Mesendoderm (in vitro differentiated cells): Measurements from ENCODE around the gene ZDHHC13.

ENCODE experiments used
- DNase-seq: peaks from one replicate; pipeline ENCODE4 v3.0.0; 2013
- H2AK5ac ChIP-seq: 2 replicates; pipeline ENCODE4 v1.6.1; 2013; ENCODE audit warnings: low read length, inconsistent platforms
- H2BK120ac ChIP-seq: 2 replicates; pipeline ENCODE4 v1.6.1; 2013; ENCODE audit warnings: low read depth, mild to moderate bottlenecking, low read length, moderate library complexity, mixed read lengths
- H2BK15ac ChIP-seq: replicated peaks from 2 replicates; pipeline ENCODE4 v1.6.1; 2013; ENCODE audit warnings: low read depth, mild to moderate bottlenecking, moderate library complexity
- H2BK5ac ChIP-seq: 2 replicates; pipeline ENCODE4 v1.6.1; 2013; ENCODE audit warnings: low read length, inconsistent platforms
- H3K18ac ChIP-seq: 2 replicates; pipeline ENCODE4 v1.6.1; 2013; ENCODE audit warnings: mild to moderate bottlenecking, low read length, mixed read lengths
- H3K23ac ChIP-seq: one replicate; pipeline ENCODE4 v1.6.1; 2013; ENCODE audit warnings: low read length
- H3K27ac ChIP-seq: 2 replicates; pipeline ENCODE4 v1.5.1; 2013; ENCODE audit warnings: low read depth, mild to moderate bottlenecking, inconsistent platforms, low read length, moderate library complexity
- H3K27me3 ChIP-seq: 2 replicates; pipeline ENCODE4 v1.6.1; 2013; ENCODE audit warnings: low read length, control low read depth, mild to moderate bottlenecking, inconsistent platforms; ENCODE audit not compliant: insufficient read depth, poor library complexity
- H3K36me3 ChIP-seq: 2 replicates; pipeline ENCODE4 v1.6.1; 2013; ENCODE audit warnings: low read length, inconsistent platforms; ENCODE audit not compliant: control insufficient read depth, insufficient read depth
- H3K4ac ChIP-seq: one replicate; pipeline ENCODE4 v1.6.1; 2013; ENCODE audit warnings: low read depth, mild to moderate bottlenecking, low read length, moderate library complexity
- H3K4me1 ChIP-seq: 2 replicates; pipeline ENCODE4 v1.6.1; 2013; ENCODE audit warnings: low read depth, low read length, inconsistent platforms; ENCODE audit not compliant: control insufficient read depth
- H3K4me2 ChIP-seq: 2 replicates; pipeline ENCODE4 v1.6.1; 2013; ENCODE audit warnings: low read length
- H3K4me3 ChIP-seq: 2 replicates; pipeline ENCODE4 v1.5.1; 2013; ENCODE audit warnings: mild to moderate bottlenecking, low read length
- H3K56ac ChIP-seq: one replicate; pipeline ENCODE4 v1.6.1; 2013; ENCODE audit warnings: low read length
- H3K79me1 ChIP-seq: 2 replicates; pipeline ENCODE4 v1.6.1; 2013; ENCODE audit warnings: low read length, inconsistent platforms
- H3K79me2 ChIP-seq: 2 replicates; pipeline ENCODE4 v1.6.1; 2013; ENCODE audit warnings: mild to moderate bottlenecking, low read length; ENCODE audit not compliant: control insufficient read depth, insufficient read depth
- H3K9ac ChIP-seq: 2 replicates; pipeline ENCODE4 v1.6.1; 2013; ENCODE audit warnings: low read length, inconsistent platforms
- H4K5ac ChIP-seq: one replicate; pipeline ENCODE4 v1.6.1; 2013; ENCODE audit warnings: low read length
- H4K8ac ChIP-seq: one replicate; pipeline ENCODE4 v1.6.1; 2013; ENCODE audit warnings: low read depth, mild to moderate bottlenecking, control low read depth, low read length, moderate library complexity
- WGBS: extraction: QIAGEN DNeasy Blood & Tissue Kit; methylation state at CpG from one replicate; pipeline ENCODE4 v1.1.7; 2013; ENCODE audit warnings: low lambda C conversion rate, missing lambda C conversion rate; ENCODE audit not compliant: insufficient coverage; ENCODE audit errors: extremely low coverage; 5-methylcytosine and 5-hydroxymethylcytosine counted together

ZDHHC13 gene

GRCh38 chr11:19173964-19174638 is 57.1 kb downstream of the ZDHHC13 start:
- no peak overlapping the region for H3K4ac ChIP-seq
- no peak for DNase-seq

GRCh38 chr11:19176629-19177186 is 59.7 kb downstream of the ZDHHC13 start:
- no peak overlapping the region for H2BK120ac ChIP-seq
- no peak overlapping the region for H3K4ac ChIP-seq
- no peak overlapping the region for H2BK5ac ChIP-seq
- H3K23ac ChIP-seq: no peak overlapping the region
- no peak overlapping the region for H3K4me3 ChIP-seq
- no peak overlapping the region for H2BK15ac ChIP-seq
- H4K8ac ChIP-seq: no peak overlapping the region
- no peaks in the 10 kb centered on the region for H3K79me1 ChIP-seq
- H3K27me3 ChIP-seq: no peaks in the 10 kb centered on the region
- DNase-seq: peak; percentile 55
- no peak overlapping the region for H3K18ac ChIP-seq
- H3K4me1 ChIP-seq: no peaks in the 10 kb centered on the region
- no peak overlapping the region for H2AK5ac ChIP-seq
- H3K27ac ChIP-seq: no peak overlapping the region
- no peak overlapping the region for H3K9ac ChIP-seq
- H3K4me2 ChIP-seq: no peak overlapping the region
- H3K79me2 ChIP-seq: no peaks in the 10 kb centered on the region
- H3K56ac ChIP-seq: no peak overlapping the region
- no peak overlapping the region for H4K5ac ChIP-seq
- H3K36me3 ChIP-seq: no peaks in the 10 kb centered on the region
- WGBS: no CpG with 5 or more reads among the region's 2 CpGs

More at GRCh38 chr11:19173964-19174638, 57.1 kb downstream of the ZDHHC13 start:
- H2BK15ac ChIP-seq: no peak overlapping the region
- no peaks in the 10 kb centered on the region for H3K36me3 ChIP-seq
- no peaks in the 10 kb centered on the region for H3K4me1 ChIP-seq
- H4K5ac ChIP-seq: no peak overlapping the region
- H2BK5ac ChIP-seq: no peak overlapping the region
- no peak overlapping the region for H3K4me3 ChIP-seq
- no peaks in the 10 kb centered on the region for H3K27me3 ChIP-seq
- H2BK120ac ChIP-seq: no peak overlapping the region
- no peak overlapping the region for H2AK5ac ChIP-seq
- H3K79me2 ChIP-seq: no peaks in the 10 kb centered on the region
- H4K8ac ChIP-seq: no peak overlapping the region
- WGBS: no CpG with 5 or more reads among the region's 7 CpGs
- no peaks in the 10 kb centered on the region for H3K79me1 ChIP-seq
- H3K9ac ChIP-seq: no peak overlapping the region
- no peak overlapping the region for H3K23ac ChIP-seq
- H3K4me2 ChIP-seq: no peak overlapping the region
- no peak overlapping the region for H3K56ac ChIP-seq
- no peak overlapping the region for H3K27ac ChIP-seq
- no peak overlapping the region for H3K18ac ChIP-seq

GRCh38 chr11:19181531-19182261 is 64.7 kb downstream of the ZDHHC13 start:
- no peak overlapping the region for H2AK5ac ChIP-seq
- no CpG with 5 or more reads among the region's 5 CpGs for WGBS
- no peak overlapping the region for H2BK120ac ChIP-seq
- H3K79me1 ChIP-seq: no peaks in the 10 kb centered on the region
- no peak overlapping the region for H3K4ac ChIP-seq
- no peak overlapping the region for H4K8ac ChIP-seq
- H3K4me3 ChIP-seq: no peak overlapping the region
- H3K36me3 ChIP-seq: no peaks in the 10 kb centered on the region
- H2BK5ac ChIP-seq: no peak overlapping the region
- H3K18ac ChIP-seq: no peak overlapping the region
- no peak overlapping the region for H4K5ac ChIP-seq
- H3K56ac ChIP-seq: no peak overlapping the region
- H3K4me2 ChIP-seq: no peak overlapping the region
- H3K4me1 ChIP-seq: no peaks in the 10 kb centered on the region
- no peaks in the 10 kb centered on the region for H3K79me2 ChIP-seq
- DNase-seq: no peak
- no peak overlapping the region for H2BK15ac ChIP-seq
- no peak overlapping the region for H3K27ac ChIP-seq
- H3K23ac ChIP-seq: no peak overlapping the region
- H3K9ac ChIP-seq: no peak overlapping the region
- no peaks in the 10 kb centered on the region for H3K27me3 ChIP-seq

- WGBS: no CpG with 5 or more reads among the region's 7 CpGs
- H2BK5ac ChIP-seq: no peak overlapping the region
- H4K5ac ChIP-seq: no peak overlapping the region
- no peak overlapping the region for H3K4ac ChIP-seq
- no peak overlapping the region for H3K56ac ChIP-seq
- no peak overlapping the region for H3K18ac ChIP-seq
- H2AK5ac ChIP-seq: no peak overlapping the region
- no peak overlapping the region for H2BK120ac ChIP-seq
- H3K9ac ChIP-seq: no peak overlapping the region
- H3K36me3 ChIP-seq: no peaks in the 10 kb centered on the region
- peaks cover 2% of the 10 kb centered on the region for H3K4me1 ChIP-seq
- no peak overlapping the region for H3K23ac ChIP-seq
- H2BK15ac ChIP-seq: no peak overlapping the region
- peak; percentile 83 for DNase-seq
- no peak overlapping the region for H3K4me2 ChIP-seq
- H3K79me1 ChIP-seq: no peaks in the 10 kb centered on the region
- H3K4me3 ChIP-seq: no peak overlapping the region
- no peak overlapping the region for H3K27ac ChIP-seq
- no peaks in the 10 kb centered on the region for H3K27me3 ChIP-seq
- no peak overlapping the region for H4K8ac ChIP-seq
- H3K79me2 ChIP-seq: no peaks in the 10 kb centered on the region
Measured at GRCh38 chr11:19183646-19184045, 66.7 kb downstream of the ZDHHC13 start.

- no CpG with 5 or more reads among the region's 2 CpGs for WGBS
- no peaks in the 10 kb centered on the region for H3K27me3 ChIP-seq
- H3K36me3 ChIP-seq: no peaks in the 10 kb centered on the region
Measured at GRCh38 chr11:19185036-19185435, 68.1 kb downstream of the ZDHHC13 start.

More at GRCh38 chr11:19185036-19185435, 68.1 kb downstream of the ZDHHC13 start:
- H2BK5ac ChIP-seq: no peak overlapping the region
- no peak overlapping the region for H4K5ac ChIP-seq
- H3K4ac ChIP-seq: no peak overlapping the region
- H4K8ac ChIP-seq: no peak overlapping the region
- H3K18ac ChIP-seq: no peak overlapping the region
- no peaks in the 10 kb centered on the region for H3K79me2 ChIP-seq
- H3K79me1 ChIP-seq: no peaks in the 10 kb centered on the region
- peaks cover 2% of the 10 kb centered on the region for H3K4me1 ChIP-seq
- H3K9ac ChIP-seq: no peak overlapping the region
- no peak overlapping the region for H3K4me3 ChIP-seq
- no peak overlapping the region for H2AK5ac ChIP-seq
- H3K23ac ChIP-seq: no peak overlapping the region
- H2BK15ac ChIP-seq: no peak overlapping the region
- H3K27ac ChIP-seq: no peak overlapping the region
- no peak for DNase-seq
- no peak overlapping the region for H3K56ac ChIP-seq
- H3K4me2 ChIP-seq: no peak overlapping the region
- H2BK120ac ChIP-seq: no peak overlapping the region
